Activated CD4-positive, alpha-beta T cell treated with anti-CD3 and anti-CD28 coated beads, Interleukin-2, amount 50 U/mL, for 24 hours (primary cell): ENCODE results near the gene NDUFB6.
"Not testable (repeated sequence)": the region's sequence is repeated elsewhere in the genome, so short reads cannot be mapped to it uniquely, and the experiment has no call there.

Source experiments
- DNase-seq, 2 donors: peaks; one replicate each; pipeline ENCODE4 v3.0.0-alpha.2; 2020; ENCODE audit warnings: low read depth in 1 of 2, low spot score in 1 of 2

Gene NDUFB6

DNA sequence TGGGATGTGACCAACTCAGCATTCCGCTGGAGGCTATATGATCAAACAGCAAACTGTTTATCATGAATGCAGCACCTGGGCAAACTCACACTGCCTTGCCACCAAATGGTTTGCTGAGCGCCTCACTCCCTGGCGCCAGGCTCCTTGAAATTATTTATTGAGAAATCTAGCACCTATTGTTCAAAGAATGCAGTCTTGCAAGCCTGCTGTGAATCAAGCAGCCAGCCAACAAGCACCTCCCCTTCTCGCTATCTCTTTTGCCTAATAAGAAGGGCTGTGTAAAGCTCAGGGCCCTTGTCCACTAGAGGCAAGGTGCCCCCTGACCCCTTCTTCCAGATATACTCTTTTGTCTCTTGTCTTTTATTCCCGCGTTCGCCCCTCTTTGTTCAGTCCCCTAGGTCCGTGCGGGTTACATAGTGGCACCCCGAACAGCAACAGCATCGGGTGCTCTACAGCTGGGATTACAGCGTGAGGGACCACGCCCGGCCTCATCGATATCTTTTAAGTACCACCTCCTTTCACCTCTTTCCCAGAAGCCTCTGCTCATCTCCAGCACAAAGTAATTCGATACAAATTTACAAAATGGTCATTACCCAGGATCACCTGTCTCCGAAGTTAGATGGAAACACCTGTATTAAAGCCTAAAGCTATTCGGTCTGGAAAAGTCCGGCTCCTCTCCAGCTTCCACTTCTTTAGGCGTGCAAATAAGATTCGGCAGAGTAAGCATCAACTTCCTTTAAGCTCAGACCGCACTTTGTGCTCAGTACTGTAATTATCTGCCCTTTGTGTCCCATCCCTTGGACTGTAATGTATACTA lies 47.9 kb downstream of the NDUFB6 start:
- DNase-seq: no peak

DNA sequence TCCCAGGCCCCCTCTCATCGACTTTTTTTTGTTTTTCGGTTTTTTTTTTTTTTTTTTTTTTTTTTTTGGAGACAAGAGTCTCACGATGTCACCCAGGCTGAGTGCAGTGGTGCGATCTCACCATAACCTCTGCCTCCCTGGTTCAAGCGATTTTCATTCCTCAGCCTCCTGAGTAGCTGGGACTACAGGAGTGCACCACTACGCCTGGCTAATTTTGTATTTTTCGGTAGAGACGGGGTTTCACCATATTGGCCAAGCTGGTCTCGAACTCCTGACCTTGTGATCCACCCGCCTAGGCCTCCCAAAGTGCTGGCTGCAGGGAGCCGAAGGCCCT lies 48.4 kb downstream of the NDUFB6 start:
- DNase-seq: not testable (repeated sequence)

DNA sequence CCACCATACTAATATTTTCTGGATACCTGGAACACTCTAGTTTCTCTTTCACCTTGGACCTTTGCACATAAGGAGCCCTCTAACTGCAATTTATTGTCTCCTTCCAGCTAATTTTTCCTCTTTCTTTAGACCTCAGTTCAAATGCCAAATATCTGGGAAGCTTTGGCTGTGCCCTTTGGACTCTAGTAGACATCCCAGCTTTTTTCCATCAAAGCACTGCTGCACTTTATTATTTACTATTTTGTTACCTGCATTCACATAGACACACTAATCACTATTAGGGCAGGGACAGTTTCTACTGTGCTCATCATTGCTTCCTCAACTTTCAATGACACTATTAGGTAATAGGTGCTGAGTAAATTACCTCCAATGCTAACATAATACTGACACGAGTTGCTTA lies 49.0 kb downstream of the NDUFB6 start:
- no peak for DNase-seq

GRCh38 chr9:32518276-32518675 lies 54.7 kb downstream of the NDUFB6 start:
- DNase-seq: no peak

DNA sequence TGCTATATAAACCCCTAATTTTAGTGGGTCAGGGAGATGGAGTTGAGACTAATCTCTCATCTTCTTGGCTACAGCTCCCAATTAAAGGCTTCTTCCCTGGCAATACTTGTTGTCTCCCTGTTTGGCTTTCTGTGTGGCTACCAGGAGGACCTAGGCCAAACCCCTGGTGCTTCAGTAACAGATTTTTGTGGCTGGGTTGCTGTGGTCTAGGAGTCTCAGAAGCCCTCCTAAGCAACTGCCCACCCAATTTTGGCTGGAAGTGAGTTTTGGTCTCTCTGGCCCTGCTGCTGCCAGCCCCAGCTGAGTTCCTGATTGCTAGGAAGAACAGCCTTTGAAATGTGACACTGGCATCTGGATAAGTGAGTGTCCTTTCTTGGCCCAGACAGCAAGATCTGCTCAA lies 56.7 kb downstream of the NDUFB6 start:
- no peak for DNase-seq

- DNase-seq: no peak
Observed at GRCh38 chr9:32508728-32509127, 64.2 kb downstream of the NDUFB6 start.

DNA sequence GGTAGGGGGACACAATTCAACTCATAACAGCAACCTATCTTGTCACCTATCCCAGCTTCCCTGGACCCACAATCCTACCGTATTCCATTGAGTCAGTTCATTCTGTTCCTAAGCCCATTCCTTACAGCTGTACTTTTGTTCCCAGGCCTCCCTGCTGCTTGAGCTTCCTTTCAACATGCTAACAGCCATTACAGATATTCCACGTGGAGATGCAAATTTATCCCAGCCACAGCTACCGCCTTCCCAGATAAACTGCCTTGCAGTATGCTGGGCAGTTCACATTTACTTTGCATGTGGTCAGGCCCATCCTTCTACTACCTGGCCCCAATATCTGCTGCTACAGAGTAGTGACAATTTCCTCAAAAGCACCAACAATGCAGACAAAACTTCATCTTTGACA lies 70.0 kb downstream of the NDUFB6 start:
- no peak for DNase-seq
